CD8-positive, alpha-beta memory T cell (primary cell): ENCODE measurements around the gene FAM90A26. TPM values are rescaled to one million over a fixed set of nuclear protein-coding genes. Genes with fewer than 3 reads are reported as not detected.
"Not testable (repeated sequence)": the region's sequence is repeated elsewhere in the genome, so short reads cannot be mapped to it uniquely, and the experiment has no call there.

Source experiments
- CTCF ChIA-PET: fragments of 350-600 bp; sonication (Branson Sonifier 250); formaldehyde crosslinking; loops from one replicate; lab custom pipeline; 2021; ENCODE audit warnings: antibody characterized with exemption; lab: Charles Lee
- POLR2A ChIA-PET: fragments of 350-600 bp; sonication (Branson Sonifier 250); formaldehyde crosslinking; loops from one replicate; lab custom pipeline; 2021; ENCODE audit warnings: antibody characterized with exemption; lab: Charles Lee
- DNase-seq, 5 donors: peaks; one replicate each; pipeline versions ENCODE4 v3.0.0 to v3.0.0-alpha.2; 2020 to 2022; ENCODE audit warnings: mixed read lengths in 1 of 5
- H3K27ac ChIP-seq: one replicate; pipeline ENCODE4 v1.7.0; 2013; ENCODE audit warnings: low read depth, mild to moderate bottlenecking, low read length, moderate library complexity
- H3K27me3 ChIP-seq: 2 replicates; pipeline ENCODE4 v1.7.0; 2013; ENCODE audit warnings: low read length, mild to moderate bottlenecking; ENCODE audit not compliant: insufficient read depth, poor library complexity, severe bottlenecking
- H3K36me3 ChIP-seq: 2 replicates; pipeline ENCODE4 v1.7.0; 2013; ENCODE audit warnings: mild to moderate bottlenecking, low read length, moderate library complexity; ENCODE audit not compliant: insufficient read depth
- H3K4me1 ChIP-seq: 2 replicates; pipeline ENCODE4 v1.7.0; 2013; ENCODE audit warnings: mild to moderate bottlenecking, low read length, moderate library complexity; ENCODE audit not compliant: insufficient read depth
- H3K4me3 ChIP-seq: 2 replicates; pipeline ENCODE4 v1.7.0; 2013; ENCODE audit warnings: mild to moderate bottlenecking, low read length
- H3K9me3 ChIP-seq: 2 replicates; pipeline ENCODE4 v1.7.0; 2013; ENCODE audit warnings: mild to moderate bottlenecking, low read length
- H3K27ac Mint-ChIP-seq, 8 donors: one replicate each; pipeline ENCODE4 v1.8.0; 2020 to 2021; ENCODE audit warnings: mixed read lengths in 8 of 8, mild to moderate bottlenecking in 6 of 8, inconsistent platforms in 3 of 8, moderate library complexity in 3 of 8
- H3K27me3 Mint-ChIP-seq, 2 donors: one replicate each; pipeline ENCODE4 v1.8.0; 2020 to 2021; ENCODE audit warnings: mixed read lengths in 2 of 2, mild to moderate bottlenecking in 1 of 2, moderate library complexity in 1 of 2
- H3K36me3 Mint-ChIP-seq, 3 donors: one replicate each; pipeline ENCODE4 v1.8.0; 2020 to 2021; ENCODE audit warnings: mixed read lengths in 3 of 3, inconsistent platforms in 1 of 3, mild to moderate bottlenecking in 1 of 3
- H3K4me1 Mint-ChIP-seq, 3 donors: one replicate each; pipeline ENCODE4 v1.8.0; 2020 to 2021; ENCODE audit warnings: mixed read lengths in 3 of 3, inconsistent platforms in 1 of 3, mild to moderate bottlenecking in 1 of 3
- H3K4me3 Mint-ChIP-seq, 7 donors: one replicate each; pipeline ENCODE4 v1.8.0; 2020 to 2021; ENCODE audit warnings: mixed read lengths in 7 of 7, mild to moderate bottlenecking in 6 of 7, moderate library complexity in 4 of 7, inconsistent platforms in 2 of 7
- H3K9me3 Mint-ChIP-seq, 5 donors: one replicate each; pipeline ENCODE4 v1.8.0; 2020 to 2022; ENCODE audit warnings: mixed read lengths in 5 of 5, mild to moderate bottlenecking in 3 of 5, moderate library complexity in 2 of 5, inconsistent platforms in 1 of 5
- polyA plus RNA-seq: library from polyadenylated mRNA; unstranded; fragments of 300-500 nt; fragmentation: Illumina TruSeq; gene quantifications from one replicate; pipeline ENCODE4 v1.2.3, GENCODE V29; 2021
- total RNA-seq, 2 experiments: library from RNA; stranded (reverse); gene quantifications; one replicate each; pipeline ENCODE4 v1.2.3, GENCODE V29; 2021

Gene FAM90A26
- total and polyA plus RNA-seq, 3 experiments from 2014 or later = not detected

DNA sequence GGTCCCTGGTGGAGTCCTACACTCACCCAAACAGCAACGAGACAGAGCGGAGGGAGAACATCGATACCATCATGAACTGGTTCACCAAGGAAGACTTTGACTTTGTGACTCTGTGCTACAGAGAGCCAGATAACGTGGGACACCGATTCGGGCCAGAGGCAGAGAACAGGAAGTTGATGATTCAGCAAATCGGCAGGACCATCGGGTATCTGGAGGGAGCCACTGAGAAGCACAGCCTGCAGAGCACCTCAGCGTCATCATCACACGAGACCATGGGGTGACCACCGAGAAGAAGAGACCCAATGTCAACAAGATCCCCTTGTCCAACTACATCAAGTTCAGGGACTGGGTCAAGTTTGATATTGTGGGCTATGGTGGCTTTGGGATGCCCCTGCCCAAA is 29.2 kb upstream of the FAM90A26 start:
- POLR2A ChIA-PET, H3K36me3 Mint-ChIP-seq: not testable (repeated sequence)
- peak overlapping the region in 1 of 8 donors; percentile 30 for H3K27ac Mint-ChIP-seq

DNA sequence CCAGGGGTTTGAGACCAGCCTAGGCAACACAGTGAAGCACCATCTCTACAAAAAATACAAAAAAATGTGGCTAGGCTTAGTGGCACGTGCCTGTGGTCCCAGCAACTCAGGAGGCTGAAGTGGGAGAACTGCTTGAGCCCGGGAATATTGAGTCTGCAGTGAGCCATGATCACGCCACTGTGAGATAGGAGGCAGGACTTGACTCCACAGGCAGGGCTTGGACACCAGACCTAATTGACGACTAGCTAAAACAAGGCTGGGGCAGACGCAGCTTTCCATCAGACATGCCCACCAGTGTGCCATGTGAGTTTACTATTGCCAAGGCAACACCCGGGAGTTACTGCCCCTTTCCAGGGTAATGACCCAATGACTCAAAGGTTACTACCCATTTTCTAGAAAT is 27.4 kb upstream of the FAM90A26 start:
- H3K4me3 ChIP-seq, H3K4me1 ChIP-seq, DNase-seq, H3K27ac Mint-ChIP-seq, H3K27ac ChIP-seq, H3K4me1 Mint-ChIP-seq, H3K4me3 Mint-ChIP-seq, H3K36me3 ChIP-seq, H3K9me3 ChIP-seq, POLR2A ChIA-PET, H3K9me3 Mint-ChIP-seq, H3K36me3 Mint-ChIP-seq, H3K27me3 ChIP-seq, CTCF ChIA-PET, H3K27me3 Mint-ChIP-seq: not testable (repeated sequence)

More for the DNA sequence above, 29.2 kb upstream of the FAM90A26 start:
- H3K9me3 Mint-ChIP-seq, H3K36me3 ChIP-seq, H3K27me3 Mint-ChIP-seq, H3K27me3 ChIP-seq, H3K4me3 ChIP-seq, H3K4me1 Mint-ChIP-seq, H3K4me3 Mint-ChIP-seq, DNase-seq, H3K9me3 ChIP-seq, H3K27ac ChIP-seq, CTCF ChIA-PET, H3K4me1 ChIP-seq: not testable (repeated sequence)

DNA sequence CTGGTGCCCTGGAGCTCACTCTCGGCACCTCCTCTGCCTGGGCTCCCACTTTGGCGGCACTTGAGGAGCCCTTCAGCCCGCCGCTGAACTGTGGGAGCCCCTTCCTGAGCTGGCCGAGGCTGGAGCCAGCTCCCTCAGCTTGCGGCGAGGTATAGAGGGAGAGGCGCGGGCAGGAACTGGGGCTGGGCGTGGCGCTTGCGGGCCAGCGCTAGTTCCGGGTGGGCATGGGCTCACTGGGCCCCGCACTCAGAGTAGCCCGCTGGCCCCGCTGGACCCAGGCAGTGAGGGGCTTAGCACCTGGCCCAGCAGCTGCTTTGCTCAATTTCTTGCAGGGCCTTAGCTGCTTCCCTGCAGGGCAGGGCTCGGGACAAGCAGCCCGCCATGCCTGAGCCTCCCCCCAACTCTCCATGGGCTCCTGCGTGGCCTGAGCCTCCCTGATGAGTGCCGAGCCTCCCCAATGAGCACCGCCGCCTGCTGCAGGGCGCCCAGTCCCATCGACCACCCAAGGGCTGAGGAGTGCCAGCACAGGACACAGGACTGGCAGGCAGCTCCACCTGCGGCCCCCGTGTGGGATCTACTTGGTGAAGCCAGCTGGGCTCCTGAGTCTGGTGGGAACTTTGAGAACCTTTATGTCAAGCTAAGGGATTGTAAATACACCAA is 26.7 kb upstream of the FAM90A26 start:
- Mint-ChIP-seq H3K27ac (no peak overlapping the region), H3K4me3 (no peak overlapping the region), H3K27me3 (no peaks in the 10 kb centered on the region), H3K4me1 (no peaks in the 10 kb centered on the region), H3K36me3 (peaks cover 0 to 3% (median 0%) of the 10 kb centered on the region in 3 donors), H3K9me3 (no peaks in the 10 kb centered on the region)
- no peaks in the 10 kb centered on the region for H3K4me1 ChIP-seq
- no peak for DNase-seq
- no peaks in the 10 kb centered on the region for H3K27me3 ChIP-seq
- no peaks in the 10 kb centered on the region for H3K36me3 ChIP-seq
- CTCF ChIA-PET = no interaction called here
- H3K9me3 ChIP-seq = no peaks in the 10 kb centered on the region
- no peak overlapping the region for H3K27ac ChIP-seq
- no peak overlapping the region for H3K4me3 ChIP-seq
- POLR2A ChIA-PET = no interaction called here

DNA sequence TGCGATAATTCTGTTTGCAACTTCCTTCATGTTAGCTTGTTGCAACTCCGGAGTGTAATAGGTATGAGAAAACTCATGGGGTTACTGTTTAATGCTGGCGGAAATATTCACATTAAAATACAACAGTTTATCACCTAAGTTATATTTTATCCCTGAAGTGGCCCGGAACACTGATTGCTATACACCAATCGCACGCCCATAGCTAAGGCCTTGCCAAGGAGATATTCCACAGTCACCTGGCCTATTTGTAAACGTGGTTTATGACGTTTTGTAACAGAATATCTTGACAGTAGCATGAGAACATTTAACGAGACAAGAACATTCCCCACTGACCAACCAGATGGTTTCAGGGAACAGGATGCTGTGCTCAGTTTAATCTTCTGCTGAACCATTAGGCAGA is 23.2 kb upstream of the FAM90A26 start:
- Mint-ChIP-seq H3K4me1 (peaks cover 3 to 4% (median 4%) of the 10 kb centered on the region in 3 donors), H3K9me3 (no peaks in the 10 kb centered on the region), H3K36me3 (no peaks in the 10 kb centered on the region), H3K4me3 (no peak overlapping the region), H3K27ac (no peak overlapping the region), H3K27me3 (no peaks in the 10 kb centered on the region)
- no peak overlapping the region for H3K27ac ChIP-seq
- POLR2A ChIA-PET = no interaction called here
- H3K4me1 ChIP-seq = no peaks in the 10 kb centered on the region
- CTCF ChIA-PET = no interaction called here
- no peaks in the 10 kb centered on the region for H3K27me3 ChIP-seq
- no peak overlapping the region for H3K4me3 ChIP-seq
- no peaks in the 10 kb centered on the region for H3K9me3 ChIP-seq
- no peak for DNase-seq
- H3K36me3 ChIP-seq = no peaks in the 10 kb centered on the region

DNA sequence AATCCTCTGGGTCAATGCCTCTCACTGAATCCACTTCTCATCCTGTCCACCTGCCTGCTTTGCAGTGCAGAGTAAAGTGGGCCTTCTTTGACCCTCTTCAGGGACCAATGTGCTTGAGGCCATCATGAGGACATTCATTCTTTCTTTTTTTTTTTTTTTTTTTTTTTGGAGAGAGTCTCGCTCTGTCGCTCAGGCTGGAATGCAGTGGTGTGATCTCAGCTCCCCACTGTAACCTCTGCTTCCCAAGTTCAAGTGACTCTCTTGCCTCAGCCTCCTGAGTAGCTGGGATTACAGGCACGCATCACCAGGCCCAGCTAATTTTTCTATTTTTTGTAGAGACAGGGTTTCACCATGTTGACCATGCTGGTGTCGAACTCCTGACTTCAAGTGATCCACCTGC is 22.8 kb upstream of the FAM90A26 start:
- H3K9me3 ChIP-seq, POLR2A ChIA-PET, H3K4me1 ChIP-seq, H3K27ac ChIP-seq, H3K36me3 Mint-ChIP-seq, H3K4me1 Mint-ChIP-seq, H3K9me3 Mint-ChIP-seq, H3K27me3 Mint-ChIP-seq, H3K4me3 Mint-ChIP-seq, DNase-seq, CTCF ChIA-PET, H3K27ac Mint-ChIP-seq, H3K27me3 ChIP-seq, H3K36me3 ChIP-seq, H3K4me3 ChIP-seq: not testable (repeated sequence)

- POLR2A ChIA-PET, H3K4me3 ChIP-seq, DNase-seq, H3K27me3 ChIP-seq, H3K27ac ChIP-seq, H3K27me3 Mint-ChIP-seq, H3K9me3 ChIP-seq, H3K36me3 Mint-ChIP-seq, H3K4me1 ChIP-seq, CTCF ChIA-PET, H3K4me1 Mint-ChIP-seq, H3K9me3 Mint-ChIP-seq, H3K36me3 ChIP-seq: not testable (repeated sequence)
- peak overlapping the region in 1 of 7 donors; percentile 37 for H3K4me3 Mint-ChIP-seq
- H3K27ac Mint-ChIP-seq = peak overlapping the region in 1 of 8 donors; percentile 30
Observed at GRCh38 chr4:9148611-9149409, 21.4 kb upstream of the FAM90A26 start.

DNA sequence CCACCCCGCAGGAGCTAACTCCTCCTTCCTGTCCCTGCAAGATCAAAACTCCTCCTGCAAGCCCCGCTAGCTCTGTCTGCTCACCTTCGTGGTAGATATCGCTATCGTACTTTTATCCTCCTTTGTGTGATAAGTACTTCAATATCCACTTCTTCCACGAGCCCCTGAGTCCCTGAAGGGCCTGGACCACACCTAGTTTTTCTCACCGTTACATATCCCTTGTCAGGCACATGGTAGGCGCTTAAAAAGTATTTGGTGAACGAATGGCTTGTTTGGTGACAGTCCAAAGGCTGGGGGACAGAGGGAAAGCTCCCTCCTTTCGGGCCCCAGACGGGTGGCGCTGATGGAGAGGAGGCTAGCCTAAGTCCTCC is 18.4 kb upstream of the FAM90A26 start:
- Histone ChIP-seq H3K27ac (peak overlapping the region; percentile 72), H3K4me3 (peak overlapping the region; percentile 41)
- H3K4me1 Mint-ChIP-seq, H3K9me3 ChIP-seq, H3K4me1 ChIP-seq, POLR2A ChIA-PET, H3K36me3 Mint-ChIP-seq, CTCF ChIA-PET, H3K27me3 Mint-ChIP-seq, DNase-seq, H3K27me3 ChIP-seq, H3K36me3 ChIP-seq, H3K9me3 Mint-ChIP-seq: not testable (repeated sequence)
- H3K27ac Mint-ChIP-seq = peak overlapping the region; percentile 78 to 100 (median 99)
- peak overlapping the region; percentile 96 to 98 (median 98) for H3K4me3 Mint-ChIP-seq

GRCh38 chr4:9152180-9153007 is 17.8 kb upstream of the FAM90A26 start:
- H3K4me3 ChIP-seq = peak overlapping the region; percentile 41
- not testable (repeated sequence) for H3K9me3 Mint-ChIP-seq, H3K36me3 Mint-ChIP-seq

More at GRCh38 chr4:9152180-9153007, 17.8 kb upstream of the FAM90A26 start:
- CTCF ChIA-PET, POLR2A ChIA-PET, H3K4me1 Mint-ChIP-seq, H3K36me3 ChIP-seq, H3K27me3 Mint-ChIP-seq, H3K4me1 ChIP-seq, H3K9me3 ChIP-seq, H3K27me3 ChIP-seq: not testable (repeated sequence)
- peak overlapping the region; percentile 72 for H3K27ac ChIP-seq
- peak overlapping the region; percentile 97 to 100 (median 99) for H3K27ac Mint-ChIP-seq
- H3K4me3 Mint-ChIP-seq = peak overlapping the region; percentile 96 to 98 (median 98)
- DNase-seq = peak; percentile 89 to 95 (median 94)
